ENCODE results near the gene GTF3C1. TPM values are rescaled to one million over a fixed set of nuclear protein-coding genes. Genes with fewer than 3 reads are reported as not detected.

Gene GTF3C1
- polyA plus RNA-seq (2012; ENCODE audit: insufficient read length, low read depth), result 49.3 TPM

- TF ChIP-seq FOXP2 (optimal IDR thresholded peaks at IDR 0.05; ENCODE audit: borderline replicate concordance, extremely low read depth, extremely low read length, insufficient read depth) (peak; percentile 18), TAF1 (IDR thresholded peaks at IDR 0.05; ENCODE audit: borderline replicate concordance, insufficient read depth, low read length) (peak; percentile 81; the same call in 1 of the 2 replicates), POLR2AphosphoS5 (IDR thresholded peaks at IDR 0.05; ENCODE audit: low read depth, low read length) (peak; percentile 71; the same call in 1 of the 2 replicates), REST (IDR thresholded peaks at IDR 0.05; ENCODE audit: insufficient read depth in 1 of 2, low read depth in 2 of 2, low read length in 2 of 2) (0 out of 4 replicates have a peak, but pooled peaks of 1 of the 2 experiments have one; percentile 12), SIN3A (IDR thresholded peaks at IDR 0.05; ENCODE audit: borderline replicate concordance, insufficient read depth, low read length) (no peak)
These were observed at the start of gene GTF3C1, which contains the start of gene KATNIP for GRCh38 chr16:27549746-27550581. Gene GTF3C1 (minus strand): TSS chr16:27549913. CDS start chr16:27549890, 23 bp downstream. Gene KATNIP (plus strand): TSS chr16:27550144. CDS start chr16:27550171, 27 bp downstream.

GRCh38 chr16:27598931-27599565, 49.3 kb upstream of the GTF3C1 start:
- TF ChIP-seq REST (IDR thresholded peaks at IDR 0.05; ENCODE audit: insufficient read depth in 1 of 2, low read depth in 2 of 2, low read length in 2 of 2), result no peak
- no peak for TF ChIP-seq SIN3A (IDR thresholded peaks at IDR 0.05; ENCODE audit: borderline replicate concordance, insufficient read depth, low read length)
- TF ChIP-seq FOXP2 (optimal IDR thresholded peaks at IDR 0.05; ENCODE audit: borderline replicate concordance, extremely low read depth, extremely low read length, insufficient read depth), result no peak
- TF ChIP-seq POLR2AphosphoS5 (IDR thresholded peaks at IDR 0.05; ENCODE audit: low read depth, low read length), result no peak
- TF ChIP-seq TAF1 (IDR thresholded peaks at IDR 0.05; ENCODE audit: borderline replicate concordance, insufficient read depth, low read length), result no peak

GRCh38 chr16:27598220-27598619, 48.5 kb upstream of the GTF3C1 start:
- TF ChIP-seq REST (IDR thresholded peaks at IDR 0.05; ENCODE audit: insufficient read depth in 1 of 2, low read depth in 2 of 2, low read length in 2 of 2) (no peak), SIN3A (IDR thresholded peaks at IDR 0.05; ENCODE audit: borderline replicate concordance, insufficient read depth, low read length) (no peak), TAF1 (IDR thresholded peaks at IDR 0.05; ENCODE audit: borderline replicate concordance, insufficient read depth, low read length) (no peak), POLR2AphosphoS5 (IDR thresholded peaks at IDR 0.05; ENCODE audit: low read depth, low read length) (no peak), FOXP2 (optimal IDR thresholded peaks at IDR 0.05; ENCODE audit: borderline replicate concordance, extremely low read depth, extremely low read length, insufficient read depth) (no peak)

- TF ChIP-seq FOXP2 (optimal IDR thresholded peaks at IDR 0.05; ENCODE audit: borderline replicate concordance, extremely low read depth, extremely low read length, insufficient read depth) (no peak), TAF1 (IDR thresholded peaks at IDR 0.05; ENCODE audit: borderline replicate concordance, insufficient read depth, low read length) (no peak), POLR2AphosphoS5 (IDR thresholded peaks at IDR 0.05; ENCODE audit: low read depth, low read length) (no peak), SIN3A (IDR thresholded peaks at IDR 0.05; ENCODE audit: borderline replicate concordance, insufficient read depth, low read length) (no peak), REST (IDR thresholded peaks at IDR 0.05; ENCODE audit: insufficient read depth in 1 of 2, low read depth in 2 of 2, low read length in 2 of 2) (no peak)
These were observed 47.6 kb upstream of the GTF3C1 start for GRCh38 chr16:27597361-27597760.

Data from PFSK-1 (cell line).